GM12874 (cell line): ENCODE data around the gene ADAM11.

Source experiments
- CTCF ChIP-seq: IDR thresholded peaks from 2 replicates; pipeline ENCODE4 v1.5.1; 2011; ENCODE audit warnings: low read depth, mild to moderate bottlenecking, control low read depth, low read length, moderate library complexity; ENCODE audit not compliant: insufficient read depth

ADAM11 gene

GRCh38 chr17:44741316-44741715 lies 17.5 kb upstream of the ADAM11 start:
- no peak for TF ChIP-seq CTCF

GRCh38 chr17:44745301-44745700 lies 13.5 kb upstream of the ADAM11 start:
- TF ChIP-seq CTCF = no peak

GRCh38 chr17:44747566-44747965 lies 11.2 kb upstream of the ADAM11 start:
- TF ChIP-seq CTCF = no peak

GRCh38 chr17:44749076-44749979 lies 9.5 kb upstream of the ADAM11 start:
- TF ChIP-seq CTCF = no peak

GRCh38 chr17:44749980-44750318 lies 8.8 kb upstream of the ADAM11 start:
- TF ChIP-seq CTCF = no peak

GRCh38 chr17:44751331-44751730 lies 7.5 kb upstream of the ADAM11 start:
- no peak for TF ChIP-seq CTCF

- no peak for TF ChIP-seq CTCF
Observed at GRCh38 chr17:44751806-44752205, 7.0 kb upstream of the ADAM11 start.
